ENCODE results near the gene ANKRD11. TPM values are rescaled to one million over a fixed set of nuclear protein-coding genes. Genes with fewer than 3 reads are reported as not detected.
"Not testable (repeated sequence)": the region's sequence is repeated elsewhere in the genome, so short reads cannot be mapped to it uniquely, and the experiment has no call there.

Gene ANKRD11
- polyA plus RNA-seq, 1 donor, result 72.7 TPM

GRCh38 chr16:89343501-89344457 lies 146.6 kb downstream of the ANKRD11 start:
- DNase-seq, result no peak

DNA sequence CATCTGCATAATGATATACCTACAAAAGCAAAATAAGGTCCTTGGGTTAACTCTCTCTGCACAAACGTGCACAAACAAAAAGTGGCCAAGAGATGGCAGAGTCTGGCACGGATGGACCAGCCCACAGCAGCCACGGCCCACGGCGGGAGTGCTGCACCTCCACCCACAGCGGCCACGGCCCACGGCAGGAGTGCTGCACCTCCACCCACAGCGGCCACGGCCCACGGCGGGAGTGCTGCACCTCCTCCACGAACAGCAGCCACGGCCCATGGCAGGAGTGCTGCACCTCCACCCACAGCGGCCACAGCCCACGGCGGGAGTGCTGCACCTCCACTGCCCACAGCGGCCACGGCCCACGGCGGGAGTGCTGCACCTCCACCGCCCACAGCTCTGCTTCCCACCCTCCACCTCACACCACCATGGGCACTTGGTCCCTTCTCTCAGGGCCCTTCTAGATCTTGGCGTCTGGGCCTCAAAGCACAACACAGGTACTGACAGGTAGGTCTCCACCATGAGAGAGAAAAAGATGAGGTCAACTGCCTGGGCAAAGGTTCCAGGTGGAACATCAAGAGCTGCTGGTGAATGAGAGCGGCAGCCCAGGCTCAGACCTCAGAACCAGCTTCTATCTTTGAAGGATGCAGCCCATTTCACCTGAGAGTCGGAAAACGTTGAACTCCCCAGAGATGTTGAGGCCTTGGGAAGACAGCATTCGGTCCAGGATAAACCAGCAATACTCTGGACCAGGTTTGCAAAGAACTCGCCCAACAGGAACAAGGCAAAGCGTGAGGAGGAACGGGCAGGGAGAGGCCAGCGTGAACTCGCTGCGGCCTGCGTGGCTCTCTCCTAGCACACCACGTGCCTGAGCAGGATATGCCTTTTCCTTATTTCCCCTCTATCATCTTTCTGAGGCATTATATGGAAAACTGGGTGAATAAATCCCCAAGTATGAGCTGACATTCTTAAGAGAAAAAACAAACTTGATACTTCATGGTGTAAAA lies 148.4 kb downstream of the ANKRD11 start:
- DNase-seq, result no peak

DNA sequence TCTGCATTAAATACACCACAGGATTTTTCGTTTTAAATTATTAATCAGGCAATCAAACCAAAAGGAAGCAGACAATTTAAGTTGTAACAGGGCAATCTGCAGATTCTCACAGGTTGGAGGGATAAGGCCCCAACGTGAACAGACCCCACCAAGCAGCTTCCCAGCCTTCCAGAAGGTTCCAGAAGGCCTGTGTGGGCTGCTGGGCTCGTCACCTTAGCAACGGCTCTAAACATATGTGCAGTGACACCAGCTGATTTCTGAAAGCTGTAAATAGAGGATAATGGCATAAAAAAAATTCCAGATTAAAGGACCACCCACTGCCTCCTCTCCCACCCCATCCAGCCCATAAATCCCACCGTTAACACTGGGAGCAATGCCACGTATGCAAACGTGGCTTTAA lies 149.1 kb downstream of the ANKRD11 start:
- DNase-seq, result no peak

- no peak for DNase-seq
Measured at GRCh38 chr16:89338863-89339262, 151.5 kb downstream of the ANKRD11 start.

GRCh38 chr16:89337965-89338364 lies 152.4 kb downstream of the ANKRD11 start:
- DNase-seq, result no peak

DNA sequence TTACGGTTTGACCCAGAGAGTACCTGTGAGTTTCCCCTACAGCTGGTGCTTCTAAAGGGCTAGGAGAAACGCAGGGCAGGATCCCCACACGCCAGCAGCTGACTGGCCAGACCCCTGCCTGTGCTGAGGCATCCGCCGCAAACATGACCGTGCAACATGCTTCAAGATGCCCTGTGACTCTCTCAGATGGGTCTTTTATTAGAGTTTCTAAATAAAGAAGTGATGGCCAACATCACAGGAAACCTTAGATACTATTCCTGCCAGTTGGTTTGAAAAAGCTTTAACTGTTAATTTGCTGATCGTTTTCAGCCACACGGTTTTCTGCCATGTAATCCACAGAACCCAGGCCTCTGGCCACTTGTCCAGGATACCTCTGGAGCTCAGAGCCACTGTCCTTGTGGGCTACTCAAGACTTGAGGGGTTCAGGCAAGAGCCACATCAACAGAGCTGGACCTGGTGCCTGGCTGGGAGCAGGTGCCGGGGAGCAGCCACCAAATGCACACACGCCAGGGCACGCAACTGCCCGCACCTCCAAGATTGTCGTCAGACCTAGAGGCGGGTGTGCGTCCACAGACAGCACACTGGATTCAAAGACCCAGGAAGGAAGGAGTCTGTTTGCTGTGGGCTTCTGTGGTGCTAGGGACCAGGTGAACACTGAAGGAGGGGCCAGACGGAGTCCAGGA lies 154.4 kb downstream of the ANKRD11 start:
- DNase-seq, result no peak

DNA sequence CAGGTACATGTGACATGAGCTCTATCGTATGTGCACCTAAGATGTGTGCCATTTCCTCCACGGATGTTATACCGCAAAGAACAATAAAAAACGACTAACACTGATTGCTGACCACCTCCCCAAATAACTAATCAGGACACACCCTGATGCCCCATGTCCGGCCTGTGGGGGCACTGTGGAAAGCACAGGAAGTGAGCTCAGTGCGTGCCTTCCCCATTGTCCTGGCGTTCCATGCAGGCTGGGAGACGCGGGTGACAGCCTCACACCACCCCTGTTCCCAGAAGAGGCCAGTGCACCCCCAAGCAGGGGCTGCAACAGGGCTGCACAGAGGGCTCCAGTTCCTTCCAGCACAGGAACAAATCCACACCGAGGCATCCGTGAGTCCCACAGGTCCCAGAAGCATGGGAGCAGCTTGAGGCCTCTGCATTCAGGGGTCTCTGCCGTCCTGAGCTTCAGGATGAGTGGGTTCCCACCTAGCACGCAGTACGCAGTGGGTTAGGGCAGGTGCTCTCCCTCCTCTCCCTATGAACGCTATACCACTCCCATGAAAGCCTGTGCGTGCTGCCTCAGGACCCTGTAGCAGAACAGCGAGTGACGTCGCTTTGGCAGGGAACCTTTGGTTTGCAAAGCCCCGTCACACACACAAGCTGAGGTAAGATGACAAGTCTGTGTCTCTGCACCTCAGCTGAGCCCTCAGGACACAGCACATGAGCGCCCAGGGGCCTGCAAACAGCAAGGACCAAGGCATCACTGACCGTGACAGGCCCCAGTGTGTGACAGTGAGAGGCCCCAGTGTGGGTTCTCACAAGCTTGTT lies 155.2 kb downstream of the ANKRD11 start:
- DNase-seq, result no peak

- no peak for DNase-seq
Measured at GRCh38 chr16:89334461-89334860, 155.9 kb downstream of the ANKRD11 start.

DNA sequence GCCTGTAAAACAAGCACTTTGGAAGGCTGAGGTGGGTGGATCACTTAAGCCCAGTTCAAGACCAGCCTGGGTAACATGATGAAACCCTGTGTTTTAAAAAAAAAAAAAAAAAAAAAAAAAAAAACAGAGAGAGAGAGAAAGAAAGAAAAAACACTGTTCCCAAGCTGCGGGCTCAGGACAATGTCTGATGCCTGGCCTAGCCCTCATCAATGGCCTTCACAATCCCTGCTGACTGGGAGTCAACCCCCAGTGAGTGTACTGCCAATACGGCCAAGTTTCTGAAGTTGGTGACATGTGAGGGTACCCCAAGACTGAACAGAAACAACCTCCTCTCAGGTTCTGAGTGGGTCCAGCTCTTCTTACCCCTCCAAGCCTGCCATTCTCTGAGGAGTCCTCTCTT lies 156.3 kb downstream of the ANKRD11 start:
- no peak for DNase-seq

DNA sequence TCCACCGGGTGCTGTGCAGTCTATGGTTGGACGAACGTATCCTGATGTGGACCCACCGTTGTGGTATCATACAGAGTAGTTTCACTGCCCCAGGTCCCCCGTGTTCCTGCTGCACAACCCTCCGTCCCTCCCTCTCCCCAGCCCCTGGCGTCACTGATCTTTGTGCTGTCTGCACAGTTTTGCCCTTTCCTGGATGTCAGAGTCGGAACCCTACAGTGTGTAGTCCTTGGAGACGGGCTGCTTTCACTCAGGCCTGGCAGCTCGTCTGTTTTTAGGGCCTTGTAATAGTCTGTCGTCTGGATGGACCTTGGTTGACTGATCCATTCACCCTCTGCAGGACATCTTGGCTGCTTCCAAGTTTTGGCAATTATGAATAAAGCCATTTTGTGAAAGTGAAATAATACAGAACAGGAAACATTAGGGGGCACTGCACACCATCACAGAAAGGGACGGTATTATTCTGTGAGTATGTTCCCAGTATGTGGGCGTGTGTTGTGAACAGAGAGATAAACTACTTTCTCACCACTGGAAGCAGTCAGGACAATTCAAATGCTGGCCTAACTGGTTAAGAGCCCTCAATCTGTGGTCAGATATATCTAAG lies 156.9 kb downstream of the ANKRD11 start:
- peak; percentile 77 for DNase-seq

GRCh38 chr16:89332902-89333245 lies 157.5 kb downstream of the ANKRD11 start:
- no peak for DNase-seq

DNA sequence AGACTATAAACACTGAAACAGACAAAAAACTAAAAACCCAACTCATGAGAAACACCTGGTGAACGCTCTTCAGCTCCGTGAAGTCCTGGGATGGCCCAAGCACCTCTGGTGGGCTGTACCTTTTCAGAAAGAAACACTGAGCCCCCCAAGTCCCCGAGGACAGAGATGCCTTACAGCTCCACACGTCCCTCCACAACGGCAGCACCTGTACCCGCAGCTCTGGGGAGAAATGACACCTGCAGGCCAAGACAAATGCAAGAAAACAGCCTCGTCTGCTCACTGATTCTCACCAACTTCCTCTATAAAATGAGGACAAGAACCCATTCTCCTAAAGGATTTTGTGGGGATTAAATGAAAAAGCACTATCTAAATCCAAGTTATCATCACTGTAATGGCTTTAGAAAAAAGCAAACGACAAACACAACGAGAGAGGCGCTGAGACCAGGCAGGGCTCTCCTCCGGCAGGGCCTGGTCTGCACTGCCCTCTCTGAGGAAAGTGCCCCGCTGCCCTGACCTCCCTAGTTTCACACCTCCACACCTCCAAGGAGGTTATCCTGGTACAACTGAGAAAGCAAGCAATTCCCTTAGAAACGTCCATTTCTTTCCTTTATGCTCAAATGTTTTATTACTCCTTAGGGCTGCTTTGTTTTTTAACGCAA lies 158.0 kb downstream of the ANKRD11 start:
- no peak for DNase-seq

DNA sequence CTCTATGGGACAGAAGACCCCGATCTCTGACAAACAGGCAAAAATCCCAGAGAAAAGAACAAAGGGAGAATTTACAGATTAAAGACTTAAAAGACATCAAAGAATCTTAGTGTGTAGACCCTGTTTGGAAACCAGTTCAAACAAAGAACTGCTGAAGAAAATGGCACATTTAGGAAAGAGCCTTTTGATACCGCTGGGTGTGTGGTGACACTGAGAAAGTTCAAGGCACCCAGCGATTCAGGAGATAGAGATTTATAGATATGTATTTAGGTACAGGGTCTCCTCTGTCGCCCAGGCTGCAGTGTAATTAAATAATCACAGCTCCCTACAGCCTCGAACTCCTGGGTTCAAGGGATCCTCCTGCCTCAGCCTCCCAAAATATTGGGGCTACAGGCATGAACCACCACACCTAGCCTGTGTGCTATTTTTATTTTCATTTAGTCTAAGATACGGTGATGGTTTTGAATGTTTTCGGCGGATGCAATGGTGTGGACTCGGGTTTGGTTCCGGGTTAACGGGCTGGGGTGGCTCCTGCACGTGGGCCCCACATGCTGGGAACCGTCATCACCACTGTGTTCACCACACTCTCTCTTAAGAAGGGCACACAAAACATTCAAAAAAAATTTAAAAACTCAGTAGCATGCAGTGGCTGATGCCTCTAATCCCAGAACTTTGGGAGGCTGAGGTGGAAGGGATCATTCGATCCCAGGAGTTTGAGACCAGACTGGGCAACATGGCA lies 158.8 kb downstream of the ANKRD11 start:
- no peak for DNase-seq

GRCh38 chr16:89330177-89330856 lies 160.0 kb downstream of the ANKRD11 start:
- no peak for DNase-seq

- DNase-seq, result not testable (repeated sequence)
Measured at GRCh38 chr16:89329830-89330176, 160.6 kb downstream of the ANKRD11 start.

GRCh38 chr16:89328412-89329400 lies 161.7 kb downstream of the ANKRD11 start:
- DNase-seq, result not testable (repeated sequence)

DNA sequence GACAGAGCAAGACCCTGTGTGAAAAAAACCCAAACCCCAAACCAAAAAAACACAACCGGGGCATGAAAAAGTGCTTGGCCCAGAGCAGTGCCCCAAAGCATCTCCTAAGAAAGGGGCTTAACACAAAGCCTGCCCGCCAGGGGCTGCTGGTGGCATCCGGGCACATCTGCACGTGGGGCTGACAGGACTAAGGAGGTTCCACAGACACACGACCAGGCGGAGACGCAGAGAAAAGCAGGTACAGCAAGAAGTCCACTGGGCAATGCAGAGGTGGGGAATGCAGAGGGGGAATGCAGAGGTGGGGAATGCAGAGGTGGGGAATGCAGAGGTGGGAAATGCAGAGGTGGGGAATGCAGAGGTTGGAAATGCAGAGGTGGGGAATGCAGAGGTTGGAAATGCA lies 163.6 kb downstream of the ANKRD11 start:
- DNase-seq, result no peak

- DNase-seq, result peak; percentile 43
Measured at GRCh38 chr16:89325861-89326471, 164.4 kb downstream of the ANKRD11 start.

All from hindlimb muscle (tissue), 1 donor.